Gastrocnemius medialis (tissue), 4 donors: Measurements from ENCODE around the gene IDH3B.

Source experiments
- CTCF ChIP-seq, 5 experiments: fragments of 450-650 bp in 3 of 5; fragments of 200-600 bp in 2 of 5; sonication (generic) in 2 of 5; IDR thresholded peaks in 4 of 5; conservative IDR thresholded peaks in 1 of 5; 1 replicate in 4 of 5; 2 replicates in 1 of 5; pipeline ENCODE4 v1.5.1; 2016 to 2019; ENCODE audit warnings: antibody characterized with exemption in 5 of 5, mild to moderate bottlenecking in 3 of 5, moderate library complexity in 3 of 5
- POLR2A ChIP-seq, 2 donors: fragments of 450-650 bp; IDR thresholded peaks; one replicate each; pipeline ENCODE4 v1.6.1; 2017; ENCODE audit warnings: antibody characterized with exemption in 2 of 2, mild to moderate bottlenecking in 2 of 2, moderate library complexity in 2 of 2

DNA sequence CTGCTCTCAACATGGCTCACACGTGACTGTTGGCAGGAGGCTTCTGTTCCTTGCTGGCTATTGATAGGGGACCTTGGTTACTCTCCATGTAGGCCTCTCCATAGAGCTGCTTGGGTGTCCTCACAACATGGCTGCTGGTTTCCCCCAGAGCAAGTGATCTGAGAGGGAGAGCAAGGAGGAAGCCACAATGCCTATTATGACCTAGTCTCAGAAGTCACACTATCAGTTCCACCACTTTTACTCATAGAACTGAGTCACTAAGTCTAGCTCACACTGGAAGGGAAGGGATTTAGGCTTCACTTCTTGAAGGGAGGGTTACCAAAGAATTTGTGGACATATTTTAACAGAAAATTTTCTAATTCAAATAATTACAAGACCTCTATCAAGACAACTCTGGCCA, 20.3 kb downstream of the IDH3B start:
- TF ChIP-seq POLR2A (IDR thresholded peaks at IDR 0.05): no peak
- no peak for TF ChIP-seq CTCF (IDR thresholded peaks at IDR 0.05 in 4 of 5, conservative IDR thresholded peaks at IDR 0.05 in 1 of 5)
